GM12878 (cell line): ENCODE data around the gene PPFIA4. TPM values are rescaled to one million over a fixed set of nuclear protein-coding genes. Genes with fewer than 3 reads are reported as not detected.

Experiments
- CHD2 ChIP-seq: IDR thresholded peaks from 2 replicates; pipeline ENCODE4 v1.6.1; 2011; ENCODE audit warnings: low read depth, low read length, improper control_type of control experiment, borderline replicate concordance
- CREM ChIP-seq: IDR thresholded peaks from 2 replicates; pipeline ENCODE4 v1.6.1; 2014; ENCODE audit warnings: antibody characterized with exemption, low read depth
- GABPA ChIP-seq: IDR thresholded peaks from 2 replicates; pipeline ENCODE4 v1.6.1; 2014; ENCODE audit warnings: antibody characterized with exemption, low read depth, mild to moderate bottlenecking, inconsistent platforms
- GATAD2B ChIP-seq: fragments of 450-650 bp; conservative IDR thresholded peaks from 2 replicates; pipeline ENCODE4 v1.6.1; 2017; ENCODE audit warnings: low read depth, mild to moderate bottlenecking, moderate library complexity
- HCFC1 ChIP-seq: fragments of 150-350 bp; IDR thresholded peaks from 2 replicates; pipeline ENCODE4 v1.6.1; 2014; ENCODE audit warnings: low read length
- JUND ChIP-seq: IDR thresholded peaks from 2 replicates; pipeline ENCODE4 v1.6.1; 2012; ENCODE audit warnings: low read depth, mild to moderate bottlenecking, low read length, improper control_type of control experiment, moderate library complexity
- KAT2A ChIP-seq: conservative IDR thresholded peaks from 2 replicates; pipeline ENCODE4 v1.6.1; 2011; ENCODE audit warnings: low read depth, low read length; ENCODE audit not compliant: control insufficient read depth
- KDM1A ChIP-seq: fragments of 200-600 bp; sonication (generic); IDR thresholded peaks from 2 replicates; pipeline ENCODE4 v1.6.1; 2016; ENCODE audit warnings: borderline replicate concordance
- KLF5 ChIP-seq: fragments of 450-650 bp; IDR thresholded peaks from 2 replicates; pipeline ENCODE4 v1.6.1; 2014; ENCODE audit warnings: mild to moderate bottlenecking; ENCODE audit not compliant: partially characterized antibody
- MEF2A ChIP-seq: IDR thresholded peaks from 2 replicates; pipeline ENCODE4 v1.6.1; 2011; ENCODE audit warnings: low read depth, mild to moderate bottlenecking, low read length, moderate library complexity; ENCODE audit not compliant: insufficient read depth
- MTA2 ChIP-seq: fragments of 450-650 bp; IDR thresholded peaks from 2 replicates; pipeline ENCODE4 v1.6.1; 2016; ENCODE audit warnings: low read depth, mild to moderate bottlenecking, moderate library complexity
- NFXL1 ChIP-seq: fragments of 450-650 bp; IDR thresholded peaks from 2 replicates; pipeline ENCODE4 v1.6.1; 2017; ENCODE audit warnings: antibody characterized with exemption, mild to moderate bottlenecking, borderline replicate concordance
- RB1 ChIP-seq: fragments of 450-650 bp; formaldehyde crosslinking; IDR thresholded peaks from 2 replicates; pipeline ENCODE4 v1.6.1; 2017; ENCODE audit warnings: mild to moderate bottlenecking, borderline replicate concordance
- SP1 ChIP-seq: IDR thresholded peaks from one replicate; pipeline ENCODE4 v1.6.1; 2011; ENCODE audit warnings: low read depth, low read length
- STAT1 ChIP-seq: fragments of 450-650 bp; conservative IDR thresholded peaks from 2 replicates; pipeline ENCODE4 v1.6.1; 2014; ENCODE audit warnings: antibody characterized with exemption, mild to moderate bottlenecking
- TAF1 ChIP-seq: IDR thresholded peaks from 2 replicates; pipeline ENCODE4 v1.6.1; 2011; ENCODE audit warnings: mild to moderate bottlenecking, low read depth, low read length, borderline replicate concordance
- YBX1 ChIP-seq: fragments of 450-650 bp; IDR thresholded peaks from 2 replicates; pipeline ENCODE4 v1.6.1; 2016; ENCODE audit warnings: antibody characterized with exemption
- polyA plus RNA-seq, 11 experiments: library from polyadenylated mRNA; depleted of rRNA in 4 of 11; unstranded in 6 of 11; stranded (reverse) in 5 of 11; fragments of >200 nt; fragmentation: Nextera tagmentation in 4 of 11; fragmentation: Illumina TruSeq in 1 of 11; extraction: Ambion mirVana in 4 of 11; extraction: Trizol in 1 of 11; gene quantifications; 1 replicate in 1 of 11; 2 replicates in 10 of 11; pipeline versions ENCODE4 v1.2.1 to v1.2.3, GENCODE V29; 2011 to 2016; ENCODE audit warnings: inconsistent platforms in 2 of 11, missing spikeins in 2 of 11, low read depth in 1 of 11
- total RNA-seq, 4 experiments: library from RNA; depleted of rRNA in 3 of 4; stranded (reverse); fragments of >200 nt in 3 of 4; fragmentation: Illumina TruSeq in 1 of 4; extraction: Trizol in 1 of 4; gene quantifications; 2 replicates each; pipeline versions ENCODE4 v1.2.1 to v1.2.3, GENCODE V29; 2013 to 2021
- TF ChIP-seq, protein P1 (sequence below): fragments of 450-650 bp; IDR thresholded peaks from 2 replicates; pipeline ENCODE4 v1.6.1; 2017; ENCODE audit warnings: mild to moderate bottlenecking, moderate library complexity
- TF ChIP-seq, protein P2 (sequence below): IDR thresholded peaks from 2 replicates; pipeline ENCODE4 v1.6.1; 2012; ENCODE audit warnings: low read depth, low read length, improper control_type of control experiment
- TF ChIP-seq, protein P3 (sequence below): IDR thresholded peaks from 2 replicates; pipeline ENCODE4 v1.6.1; 2012; ENCODE audit warnings: low read depth, low read length, improper control_type of control experiment
- TF ChIP-seq, protein P4 (sequence below): fragments of 450-650 bp; IDR thresholded peaks from 2 replicates; pipeline ENCODE4 v1.6.1; 2017; ENCODE audit warnings: low read depth, mild to moderate bottlenecking, moderate library complexity
- TF ChIP-seq, protein P5 (sequence below): IDR thresholded peaks from 2 replicates; pipeline ENCODE4 v1.6.1; 2012; ENCODE audit warnings: low read depth, low read length, improper control_type of control experiment

Gene PPFIA4
- total and polyA plus RNA-seq, 10 of the 15 experiments (the other 5 are each of a cell fraction or from before 2014, with no cell fraction given): 0.02 to 19.7 (median 0.34) TPM; not detected in 1

DNA sequence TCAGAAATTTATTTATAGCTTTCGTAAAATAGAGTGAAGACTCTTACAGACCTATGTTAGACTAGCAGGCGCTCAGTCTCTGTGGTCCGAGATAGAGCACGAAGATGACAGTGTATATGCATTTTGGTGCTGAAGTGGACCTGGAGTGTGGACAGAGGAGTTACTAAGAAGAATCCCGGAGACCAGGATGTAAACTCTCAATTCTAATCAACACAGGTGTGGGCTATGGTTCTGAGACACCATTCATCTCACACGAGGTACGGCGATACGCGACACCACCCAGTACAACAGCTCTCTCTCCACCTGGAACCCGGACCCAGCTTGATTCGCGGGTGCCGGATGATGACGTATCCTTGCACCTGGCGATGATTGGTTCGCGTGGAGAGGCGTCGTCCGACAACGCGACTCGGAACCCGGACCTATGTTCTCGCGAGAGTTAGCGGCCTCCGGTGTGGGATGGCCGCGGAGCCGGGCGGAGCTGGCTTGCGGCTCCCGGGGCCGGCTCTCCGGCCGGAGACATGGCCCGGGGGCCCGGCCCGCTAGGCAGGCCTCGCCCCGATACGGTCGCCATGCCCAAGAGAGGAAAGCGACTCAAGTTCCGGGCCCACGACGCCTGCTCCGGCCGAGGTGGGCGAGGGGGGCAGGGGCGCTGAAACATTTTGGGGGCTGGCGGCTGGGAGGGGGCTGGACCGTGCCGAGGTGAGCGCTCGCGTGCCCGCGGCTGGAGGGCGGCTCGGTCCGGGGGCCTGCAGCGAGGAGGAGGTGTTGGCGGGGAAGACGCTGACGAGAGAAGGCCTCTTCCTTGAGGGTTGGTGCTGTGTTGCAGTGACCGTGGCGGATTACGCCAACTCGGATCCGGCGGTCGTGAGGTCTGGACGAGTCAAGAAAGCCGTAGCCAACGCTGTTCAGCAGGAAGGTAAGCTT is 19.1 kb upstream of the PPFIA4 start, which contains the start of gene TMEM183A (continued):
- TF ChIP-seq, protein P1, sequence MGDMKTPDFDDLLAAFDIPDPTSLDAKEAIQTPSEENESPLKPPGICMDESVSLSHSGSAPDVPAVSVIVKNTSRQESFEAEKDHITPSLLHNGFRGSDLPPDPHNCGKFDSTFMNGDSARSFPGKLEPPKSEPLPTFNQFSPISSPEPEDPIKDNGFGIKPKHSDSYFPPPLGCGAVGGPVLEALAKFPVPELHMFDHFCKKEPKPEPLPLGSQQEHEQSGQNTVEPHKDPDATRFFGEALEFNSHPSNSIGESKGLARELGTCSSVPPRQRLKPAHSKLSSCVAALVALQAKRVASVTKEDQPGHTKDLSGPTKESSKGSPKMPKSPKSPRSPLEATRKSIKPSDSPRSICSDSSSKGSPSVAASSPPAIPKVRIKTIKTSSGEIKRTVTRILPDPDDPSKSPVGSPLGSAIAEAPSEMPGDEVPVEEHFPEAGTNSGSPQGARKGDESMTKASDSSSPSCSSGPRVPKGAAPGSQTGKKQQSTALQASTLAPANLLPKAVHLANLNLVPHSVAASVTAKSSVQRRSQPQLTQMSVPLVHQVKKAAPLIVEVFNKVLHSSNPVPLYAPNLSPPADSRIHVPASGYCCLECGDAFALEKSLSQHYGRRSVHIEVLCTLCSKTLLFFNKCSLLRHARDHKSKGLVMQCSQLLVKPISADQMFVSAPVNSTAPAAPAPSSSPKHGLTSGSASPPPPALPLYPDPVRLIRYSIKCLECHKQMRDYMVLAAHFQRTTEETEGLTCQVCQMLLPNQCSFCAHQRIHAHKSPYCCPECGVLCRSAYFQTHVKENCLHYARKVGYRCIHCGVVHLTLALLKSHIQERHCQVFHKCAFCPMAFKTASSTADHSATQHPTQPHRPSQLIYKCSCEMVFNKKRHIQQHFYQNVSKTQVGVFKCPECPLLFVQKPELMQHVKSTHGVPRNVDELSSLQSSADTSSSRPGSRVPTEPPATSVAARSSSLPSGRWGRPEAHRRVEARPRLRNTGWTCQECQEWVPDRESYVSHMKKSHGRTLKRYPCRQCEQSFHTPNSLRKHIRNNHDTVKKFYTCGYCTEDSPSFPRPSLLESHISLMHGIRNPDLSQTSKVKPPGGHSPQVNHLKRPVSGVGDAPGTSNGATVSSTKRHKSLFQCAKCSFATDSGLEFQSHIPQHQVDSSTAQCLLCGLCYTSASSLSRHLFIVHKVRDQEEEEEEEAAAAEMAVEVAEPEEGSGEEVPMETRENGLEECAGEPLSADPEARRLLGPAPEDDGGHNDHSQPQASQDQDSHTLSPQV: no peak
- TF ChIP-seq KDM1A (no peak), RB1 (peak; percentile 5; the same call in 1 of the 2 replicates), GABPA (no peak), KAT2A (no peak), YBX1 (no peak), MTA2 (no peak), JUND (no peak), STAT1 (0 out of 2 replicates have a peak, but pooled peaks have one; percentile 23), TAF1 (peak; percentile 81), CREM (peak; percentile 99), KLF5 (peak; percentile 46), MEF2A (no peak), CHD2 (peak; percentile 99), NFXL1 (no peak), SP1 (peak; percentile 92), GATAD2B (peak; percentile 72; the same call in 1 of the 2 replicates), HCFC1 (peak; percentile 77)
- TF ChIP-seq, protein P2, sequence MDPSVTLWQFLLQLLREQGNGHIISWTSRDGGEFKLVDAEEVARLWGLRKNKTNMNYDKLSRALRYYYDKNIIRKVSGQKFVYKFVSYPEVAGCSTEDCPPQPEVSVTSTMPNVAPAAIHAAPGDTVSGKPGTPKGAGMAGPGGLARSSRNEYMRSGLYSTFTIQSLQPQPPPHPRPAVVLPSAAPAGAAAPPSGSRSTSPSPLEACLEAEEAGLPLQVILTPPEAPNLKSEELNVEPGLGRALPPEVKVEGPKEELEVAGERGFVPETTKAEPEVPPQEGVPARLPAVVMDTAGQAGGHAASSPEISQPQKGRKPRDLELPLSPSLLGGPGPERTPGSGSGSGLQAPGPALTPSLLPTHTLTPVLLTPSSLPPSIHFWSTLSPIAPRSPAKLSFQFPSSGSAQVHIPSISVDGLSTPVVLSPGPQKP: peak; percentile 41; the same call in 1 of the 2 replicates
- TF ChIP-seq, protein P3, sequence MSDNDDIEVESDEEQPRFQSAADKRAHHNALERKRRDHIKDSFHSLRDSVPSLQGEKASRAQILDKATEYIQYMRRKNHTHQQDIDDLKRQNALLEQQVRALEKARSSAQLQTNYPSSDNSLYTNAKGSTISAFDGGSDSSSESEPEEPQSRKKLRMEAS: peak; percentile 68; the same call in 1 of the 2 replicates
- TF ChIP-seq, protein P4, sequence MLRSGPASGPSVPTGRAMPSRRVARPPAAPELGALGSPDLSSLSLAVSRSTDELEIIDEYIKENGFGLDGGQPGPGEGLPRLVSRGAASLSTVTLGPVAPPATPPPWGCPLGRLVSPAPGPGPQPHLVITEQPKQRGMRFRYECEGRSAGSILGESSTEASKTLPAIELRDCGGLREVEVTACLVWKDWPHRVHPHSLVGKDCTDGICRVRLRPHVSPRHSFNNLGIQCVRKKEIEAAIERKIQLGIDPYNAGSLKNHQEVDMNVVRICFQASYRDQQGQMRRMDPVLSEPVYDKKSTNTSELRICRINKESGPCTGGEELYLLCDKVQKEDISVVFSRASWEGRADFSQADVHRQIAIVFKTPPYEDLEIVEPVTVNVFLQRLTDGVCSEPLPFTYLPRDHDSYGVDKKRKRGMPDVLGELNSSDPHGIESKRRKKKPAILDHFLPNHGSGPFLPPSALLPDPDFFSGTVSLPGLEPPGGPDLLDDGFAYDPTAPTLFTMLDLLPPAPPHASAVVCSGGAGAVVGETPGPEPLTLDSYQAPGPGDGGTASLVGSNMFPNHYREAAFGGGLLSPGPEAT: peak; percentile 92
- TF ChIP-seq, protein P5, sequence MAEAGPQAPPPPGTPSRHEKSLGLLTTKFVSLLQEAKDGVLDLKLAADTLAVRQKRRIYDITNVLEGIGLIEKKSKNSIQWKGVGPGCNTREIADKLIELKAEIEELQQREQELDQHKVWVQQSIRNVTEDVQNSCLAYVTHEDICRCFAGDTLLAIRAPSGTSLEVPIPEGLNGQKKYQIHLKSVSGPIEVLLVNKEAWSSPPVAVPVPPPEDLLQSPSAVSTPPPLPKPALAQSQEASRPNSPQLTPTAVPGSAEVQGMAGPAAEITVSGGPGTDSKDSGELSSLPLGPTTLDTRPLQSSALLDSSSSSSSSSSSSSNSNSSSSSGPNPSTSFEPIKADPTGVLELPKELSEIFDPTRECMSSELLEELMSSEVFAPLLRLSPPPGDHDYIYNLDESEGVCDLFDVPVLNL: no peak
